Tibial artery (tissue), 4 donors: ENCODE data around the gene MAP3K20.
"Not testable (repeated sequence)": the region's sequence is repeated elsewhere in the genome, so short reads cannot be mapped to it uniquely, and the experiment has no call there.

Experiments used
- DNase-seq, 2 donors: peaks; one replicate each; pipeline ENCODE4 v3.0.0-alpha.2; 2019
- H3K27ac ChIP-seq, 2 donors: fragments of 200-600 bp; sonication (generic) in 1 of 2; 1 replicate in 1 of 2; 2 replicates in 1 of 2; pipeline ENCODE4 v1.5.1; 2018 to 2019; ENCODE audit warnings: mild to moderate bottlenecking in 1 of 2
- H3K27me3 ChIP-seq, 2 donors: fragments of 200-600 bp; sonication (generic) in 1 of 2; one replicate each; pipeline versions ENCODE4 v1.5.1 to v1.6.0; 2016 to 2019
- H3K36me3 ChIP-seq, 3 donors: fragments of 200-600 bp; sonication (generic) in 2 of 3; one replicate each; pipeline ENCODE4 v1.5.1; 2016 to 2019; ENCODE audit warnings: mild to moderate bottlenecking in 2 of 3
- H3K4me1 ChIP-seq, 4 donors: fragments of 200-600 bp; sonication (generic) in 2 of 4; 1 replicate in 3 of 4; 2 replicates in 1 of 4; pipeline ENCODE4 v1.5.1; 2016 to 2019
- H3K4me3 ChIP-seq, 2 donors: fragments of 200-600 bp; sonication (generic) in 1 of 2; 1 replicate in 1 of 2; 2 replicates in 1 of 2; pipeline ENCODE4 v1.5.1; 2018 to 2019; ENCODE audit warnings: mild to moderate bottlenecking in 2 of 2
- H3K9me3 ChIP-seq, 3 donors: fragments of 200-600 bp; sonication (generic) in 1 of 3; one replicate each; pipeline ENCODE4 v1.5.1; 2016 to 2019
- intact Hi-C: fragments of 100-400 bp; cut with DNase I; formaldehyde crosslinking; loops from one replicate; pipeline ENCODE4 v1.15.0; 2023; ENCODE audit warnings: low total_unique reads
- TF ChIP-seq, protein P1 (sequence below), 2 experiments: fragments of 200-600 bp in 1 of 2; fragments of 450-650 bp in 1 of 2; IDR thresholded peaks; one replicate each; pipeline ENCODE4 v1.5.1; 2017 to 2019; ENCODE audit warnings: antibody characterized with exemption in 2 of 2, mild to moderate bottlenecking in 1 of 2, moderate library complexity in 1 of 2

The MAP3K20 gene

DNA sequence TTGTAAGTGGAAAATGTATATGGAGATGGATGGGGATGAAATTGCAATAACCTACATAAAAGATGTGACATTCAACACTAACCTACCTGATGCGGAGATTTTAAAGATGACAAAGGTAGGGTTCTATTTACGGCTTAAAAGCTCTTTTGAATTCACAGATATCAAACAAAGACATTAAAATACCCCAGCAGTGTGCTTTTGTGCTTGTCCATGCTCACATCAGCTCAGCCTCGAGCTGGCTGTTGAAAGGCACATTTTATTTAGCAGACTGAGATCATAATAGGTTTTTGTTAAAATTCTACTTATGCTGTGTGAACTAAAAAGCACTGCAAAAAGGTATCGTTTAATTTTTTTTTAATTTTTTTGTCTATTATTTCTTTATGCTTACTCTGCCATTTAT is 183.1 kb downstream of the MAP3K20 start:
- Histone ChIP-seq H3K27ac (no peak overlapping the region), H3K4me1 (no peaks in the 10 kb centered on the region), H3K27me3 (no peaks in the 10 kb centered on the region), H3K9me3 (no peaks in the 10 kb centered on the region), H3K36me3 (peaks cover 33 to 51% (median 39%) of the 10 kb centered on the region in 3 donors), H3K4me3 (no peak overlapping the region)
- DNase-seq: no peak
- TF ChIP-seq, protein P1, sequence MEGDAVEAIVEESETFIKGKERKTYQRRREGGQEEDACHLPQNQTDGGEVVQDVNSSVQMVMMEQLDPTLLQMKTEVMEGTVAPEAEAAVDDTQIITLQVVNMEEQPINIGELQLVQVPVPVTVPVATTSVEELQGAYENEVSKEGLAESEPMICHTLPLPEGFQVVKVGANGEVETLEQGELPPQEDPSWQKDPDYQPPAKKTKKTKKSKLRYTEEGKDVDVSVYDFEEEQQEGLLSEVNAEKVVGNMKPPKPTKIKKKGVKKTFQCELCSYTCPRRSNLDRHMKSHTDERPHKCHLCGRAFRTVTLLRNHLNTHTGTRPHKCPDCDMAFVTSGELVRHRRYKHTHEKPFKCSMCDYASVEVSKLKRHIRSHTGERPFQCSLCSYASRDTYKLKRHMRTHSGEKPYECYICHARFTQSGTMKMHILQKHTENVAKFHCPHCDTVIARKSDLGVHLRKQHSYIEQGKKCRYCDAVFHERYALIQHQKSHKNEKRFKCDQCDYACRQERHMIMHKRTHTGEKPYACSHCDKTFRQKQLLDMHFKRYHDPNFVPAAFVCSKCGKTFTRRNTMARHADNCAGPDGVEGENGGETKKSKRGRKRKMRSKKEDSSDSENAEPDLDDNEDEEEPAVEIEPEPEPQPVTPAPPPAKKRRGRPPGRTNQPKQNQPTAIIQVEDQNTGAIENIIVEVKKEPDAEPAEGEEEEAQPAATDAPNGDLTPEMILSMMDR (IDR thresholded peaks at IDR 0.05): no peak
- intact Hi-C loops: no loop called here

DNA sequence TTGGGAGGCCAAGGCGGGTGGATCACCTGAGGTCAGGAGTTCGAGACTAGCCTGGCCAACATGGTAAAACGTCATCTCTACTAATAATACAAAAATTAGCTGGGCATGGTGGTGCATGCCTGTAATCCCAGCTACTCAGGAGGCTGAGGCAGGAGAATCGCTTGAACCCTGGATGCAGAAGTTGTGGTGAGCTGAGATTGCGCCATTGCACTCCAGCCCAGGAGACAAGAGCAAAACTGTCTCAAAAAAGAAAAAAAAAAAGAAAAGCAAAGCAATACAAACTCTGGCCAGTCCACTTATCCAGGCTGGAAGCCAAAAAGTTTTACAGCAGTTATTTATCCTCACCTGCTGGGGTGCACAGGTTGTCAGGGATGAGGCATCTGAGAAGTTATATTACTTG is 186.7 kb downstream of the MAP3K20 start:
- H3K4me3 ChIP-seq, intact Hi-C loops, H3K27me3 ChIP-seq, H3K27ac ChIP-seq, H3K9me3 ChIP-seq, H3K4me1 ChIP-seq, DNase-seq: not testable (repeated sequence)
- peaks cover 48 to 76% (median 71%) of the 10 kb centered on the region in 3 donors for H3K36me3 ChIP-seq

DNA sequence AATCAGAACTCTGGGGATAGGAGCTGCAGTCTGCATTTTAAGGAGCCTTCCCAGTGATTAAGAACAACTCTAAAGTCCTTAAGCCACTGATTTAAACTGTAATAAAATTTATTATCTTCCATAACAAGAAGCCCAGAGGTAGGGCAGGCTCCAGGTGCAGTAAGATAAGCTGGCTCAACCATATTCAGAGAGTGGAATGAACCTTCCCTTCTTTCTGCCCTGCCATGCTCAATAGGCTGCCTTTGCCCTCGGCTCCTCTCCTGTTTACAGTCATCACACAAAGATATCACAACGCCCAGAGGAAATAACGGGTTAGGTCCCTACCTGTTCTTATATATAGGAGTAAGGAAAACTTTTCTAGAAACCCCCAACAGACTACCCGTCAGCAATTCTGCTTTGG is 188.5 kb downstream of the MAP3K20 start:
- Histone ChIP-seq H3K4me3 (no peak overlapping the region), H3K4me1 (no peaks in the 10 kb centered on the region), H3K27ac (no peak overlapping the region), H3K9me3 (no peaks in the 10 kb centered on the region), H3K36me3 (peaks cover 42 to 70% (median 69%) of the 10 kb centered on the region in 3 donors), H3K27me3 (no peaks in the 10 kb centered on the region)
- TF ChIP-seq, protein P1 (IDR thresholded peaks at IDR 0.05): no peak
- intact Hi-C loops: no loop called here
- no peak for DNase-seq

DNA sequence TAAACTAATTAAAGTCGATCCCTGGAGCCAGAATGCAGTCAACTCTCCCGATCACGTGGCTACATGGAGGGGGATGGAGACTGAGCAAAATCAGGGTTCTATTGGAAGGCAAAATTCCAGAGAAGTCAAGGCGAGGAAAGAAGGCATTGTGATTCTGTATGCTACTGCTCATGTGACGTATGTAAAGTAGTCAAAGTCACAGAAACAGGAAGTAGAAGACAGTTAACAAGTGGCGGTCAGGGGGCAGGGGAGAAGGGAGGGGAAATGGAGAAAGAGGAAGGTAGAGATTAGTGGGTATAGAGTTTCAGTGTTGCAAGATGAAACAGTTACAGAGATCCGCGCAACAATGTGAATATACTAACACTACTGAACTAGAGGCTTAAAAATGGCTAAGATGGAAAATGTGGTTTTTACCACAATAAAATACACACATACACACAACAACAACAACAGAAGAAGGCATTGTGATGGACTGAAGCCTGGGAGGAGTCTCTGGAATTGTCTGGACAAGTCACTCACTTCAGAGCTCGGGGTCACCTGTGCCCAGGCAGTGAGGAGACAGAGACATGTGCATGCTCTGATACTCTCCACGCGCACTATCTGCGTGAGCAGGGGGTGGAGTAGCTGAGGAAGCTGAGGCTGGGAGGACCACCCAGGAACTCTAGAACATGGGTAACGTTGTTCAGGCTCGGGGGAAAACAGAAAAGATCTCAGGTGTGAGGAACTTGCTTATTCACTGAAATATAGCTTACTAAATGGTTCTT is 189.1 kb downstream of the MAP3K20 start:
- Histone ChIP-seq H3K9me3 (no peaks in the 10 kb centered on the region), H3K4me3 (no peak overlapping the region), H3K4me1 (no peaks in the 10 kb centered on the region), H3K27me3 (no peaks in the 10 kb centered on the region), H3K27ac (no peak overlapping the region), H3K36me3 (peaks cover 35 to 64% (median 63%) of the 10 kb centered on the region in 3 donors)
- intact Hi-C loops: no loop called here
- TF ChIP-seq, protein P1 (IDR thresholded peaks at IDR 0.05): no peak
- DNase-seq: peak in 1 of 2 donors; percentile 42

DNA sequence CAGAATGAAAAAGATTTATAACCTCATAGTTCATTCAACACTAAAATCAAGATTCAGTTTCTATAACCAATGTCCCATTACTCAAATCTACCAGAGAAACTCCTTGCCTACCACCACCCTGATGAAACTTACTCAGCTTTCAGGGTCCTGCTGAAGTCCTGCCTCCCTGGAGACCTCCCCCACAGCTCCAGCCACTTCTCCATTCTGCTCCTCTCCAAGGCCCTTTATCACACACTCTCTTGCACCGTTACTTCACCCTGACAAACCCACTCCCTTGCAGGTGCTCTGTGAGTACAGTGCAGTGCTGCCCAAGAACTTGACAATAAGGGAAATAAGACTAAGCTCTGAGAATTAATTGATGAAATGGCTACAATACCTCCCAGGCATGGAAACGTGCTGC is 195.5 kb downstream of the MAP3K20 start:
- Histone ChIP-seq H3K27ac (no peak overlapping the region), H3K36me3 (peaks cover 0 to 13% (median 11%) of the 10 kb centered on the region in 3 donors), H3K9me3 (peaks cover 0 to 10% (median 3%) of the 10 kb centered on the region in 3 donors), H3K27me3 (no peaks in the 10 kb centered on the region), H3K4me1 (no peaks in the 10 kb centered on the region), H3K4me3 (no peak overlapping the region)
- intact Hi-C loops: no loop called here
- TF ChIP-seq, protein P1 (IDR thresholded peaks at IDR 0.05): no peak
- no peak for DNase-seq

DNA sequence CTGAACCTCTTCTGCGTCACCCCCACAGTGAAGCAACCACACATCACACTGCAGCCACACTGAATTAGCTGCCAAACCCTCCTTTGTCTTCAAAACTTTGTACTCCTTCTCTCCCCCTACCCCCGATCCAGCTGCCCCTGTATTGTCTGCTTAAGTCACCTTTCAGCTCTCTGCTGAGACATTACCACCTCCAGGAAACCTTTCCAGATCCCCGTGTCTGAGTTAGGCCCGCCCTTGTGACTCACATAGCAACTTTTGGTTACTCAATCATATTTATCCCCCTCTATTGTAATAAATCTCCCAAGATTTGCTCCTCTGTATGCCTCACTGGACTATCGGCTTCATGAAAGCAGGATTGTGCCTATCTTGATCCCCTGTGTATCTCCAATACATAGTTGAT is 196.2 kb downstream of the MAP3K20 start:
- TF ChIP-seq, protein P1 (IDR thresholded peaks at IDR 0.05): no peak
- intact Hi-C loops: no loop called here
- Histone ChIP-seq H3K4me3 (no peak overlapping the region), H3K27me3 (no peaks in the 10 kb centered on the region), H3K4me1 (no peaks in the 10 kb centered on the region), H3K9me3 (peaks cover 0 to 10% (median 3%) of the 10 kb centered on the region in 3 donors), H3K27ac (no peak overlapping the region), H3K36me3 (peaks cover 0 to 7% (median 6%) of the 10 kb centered on the region in 3 donors)
- DNase-seq: no peak
